K562 (cell line): Measurements from ENCODE around the gene REM2. TPM values are rescaled to one million over a fixed set of nuclear protein-coding genes. Genes with fewer than 3 reads are reported as not detected.
A peak's percentile ranks its signal among the peaks of the same experiment; 100 is the strongest.

Source experiments
- CEBPZ ChIP-seq: fragments of 150-350 bp; IDR thresholded peaks from 2 replicates; pipeline ENCODE4 v1.6.1; 2014; ENCODE audit warnings: low read depth, mild to moderate bottlenecking, low read length, borderline replicate concordance
- CLOCK ChIP-seq: fragments of 250-450 bp; sonication (Bioruptor Pico); IDR thresholded peaks from 2 replicates; pipeline ENCODE4 v1.4.0; 2020; ENCODE audit warnings: mild to moderate bottlenecking, moderate library complexity, borderline replicate concordance
- FOXK2 ChIP-seq, 2 experiments: fragments of 450-650 bp; IDR thresholded peaks in 1 of 2; conservative IDR thresholded peaks in 1 of 2; 2 replicates each; pipeline ENCODE4 v1.6.1; 2016; ENCODE audit warnings: low read depth in 2 of 2, mild to moderate bottlenecking in 1 of 2
- HMGN3 ChIP-seq: IDR thresholded peaks from 2 replicates; pipeline ENCODE4 v1.6.1; 2011; ENCODE audit warnings: borderline replicate concordance, low read depth, mild to moderate bottlenecking, mixed read lengths, low read length; ENCODE audit not compliant: insufficient read length; ENCODE audit errors: extremely low read depth
- REST ChIP-seq, 2 experiments: fragments of 450-650 bp; formaldehyde crosslinking in 1 of 2; IDR thresholded peaks; 2 replicates each; pipeline versions ENCODE4 v1.4.0 to v1.6.1; 2014 to 2020; ENCODE audit warnings: mild to moderate bottlenecking in 2 of 2, borderline replicate concordance in 1 of 2, low read depth in 1 of 2
- SMARCC2 ChIP-seq: fragments of 450-650 bp; IDR thresholded peaks from 2 replicates; pipeline ENCODE4 v1.6.1; 2017; ENCODE audit warnings: antibody characterized with exemption, moderate library complexity, mild to moderate bottlenecking, low read depth
- SRF ChIP-seq, 2 experiments: fragments of 250-450, 450-650 bp in 1 of 2; sonication (Bioruptor Pico) in 1 of 2; sonication (generic) in 1 of 2; formaldehyde crosslinking; IDR thresholded peaks; 2 replicates each; pipeline versions ENCODE4 v1.5.0 to v1.5.1; 2020 to 2022; ENCODE audit warnings: mild to moderate bottlenecking in 1 of 2, missing genetic modification reagents in 1 of 2
- ZNF253 ChIP-seq: fragments of 250-450 bp; sonication (Bioruptor Pico); conservative IDR thresholded peaks from 2 replicates; pipeline ENCODE4 v1.6.1; 2021; ENCODE audit warnings: mild to moderate bottlenecking
- polyA plus RNA-seq, 8 experiments: library from polyadenylated mRNA; depleted of rRNA in 4 of 8; stranded (reverse) in 5 of 8; unstranded in 3 of 8; fragments of >200 nt; fragmentation: Nextera tagmentation in 2 of 8; fragmentation: Illumina TruSeq in 1 of 8; extraction: Ambion mirVana in 2 of 8; extraction: Trizol in 1 of 8; gene quantifications; 2 replicates each; pipeline versions ENCODE4 v1.2.1 to v1.2.3, GENCODE V29; 2011 to 2014; ENCODE audit warnings: inconsistent platforms in 1 of 8, missing spikeins in 1 of 8
- total RNA-seq, 7 experiments: library from RNA; depleted of rRNA in 6 of 7; stranded (reverse); fragments of >200 nt in 6 of 7; fragmentation: Illumina TruSeq in 2 of 7; extraction: Trizol in 2 of 7; gene quantifications; 2 replicates each; pipeline versions ENCODE4 v1.2.1 to v1.2.3, GENCODE V29; 2011 to 2021; ENCODE audit warnings: low replicate concordance in 1 of 7

The REM2 gene
- total and polyA plus RNA-seq, 9 of the 15 experiments (the other 6 are each of a cell fraction or from before 2014, with no cell fraction given), result 0.18 to 1.0 (median 0.38) TPM

GRCh38 chr14:22929104-22929960 is 46.3 kb downstream of the REM2 start, which contains the start of gene PRMT5 (continued):
- TF ChIP-seq REST (IDR thresholded peaks at IDR 0.05; ENCODE audit: borderline replicate concordance) (no peak), REST (CRISPR knock-in tag; IDR thresholded peaks at IDR 0.05; ENCODE audit: low read depth) (0 out of 2 replicates have a peak, but pooled peaks have one; percentile 24), SRF (CRISPR knock-in tag; IDR thresholded peaks at IDR 0.05) (peak in 1 of 2 experiments; percentile 64; a peak in 1 of 4 replicates), CEBPZ (no peak), SMARCC2 (no peak), HMGN3 (no peak), CLOCK (CRISPR knock-in tag) (no peak), ZNF253 (CRISPR knock-in tag) (no peak), FOXK2 (conservative IDR thresholded peaks at IDR 0.05 in 1 of 2, IDR thresholded peaks at IDR 0.05 in 1 of 2; ENCODE audit: low read depth in 2 of 2) (peak in 1 of 2 experiments; percentile 88; a peak in 3 of 4 replicates)
